Epithelial cell of prostate (primary cell): ENCODE measurements around the gene PIK3IP1.

Source experiments
- DNase-seq: peaks from one replicate; pipeline ENCODE4 v3.0.0-alpha.2; 2011; ENCODE audit warnings: low read depth, low spot score
- H3K27ac ChIP-seq: fragments of 450-650 bp; 2 replicates; pipeline ENCODE4 v1.5.1; 2017; ENCODE audit warnings: mild to moderate bottlenecking

PIK3IP1 gene

DNA sequence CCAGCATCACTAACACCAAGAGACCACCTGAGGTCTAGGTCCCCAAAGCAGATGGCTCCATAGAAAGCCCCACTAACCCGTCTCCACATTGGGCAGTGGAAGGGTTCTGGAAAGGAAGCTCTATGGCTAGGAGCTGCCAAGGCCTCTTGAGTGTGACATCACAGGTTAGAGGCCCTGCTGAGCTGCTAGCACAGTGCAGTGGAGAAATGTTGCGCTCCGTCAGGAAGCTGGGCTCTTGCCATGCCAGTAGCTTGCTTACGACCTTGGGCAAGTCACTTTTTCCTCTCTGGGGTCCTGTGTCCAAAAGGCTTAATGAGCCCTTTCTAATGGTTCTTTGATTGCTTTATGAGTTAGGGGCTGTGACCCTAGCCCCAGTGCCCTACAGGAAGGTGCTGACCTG lies 10.6 kb downstream of the PIK3IP1 start:
- peak overlapping the region; percentile 47 for H3K27ac ChIP-seq
- no peak for DNase-seq

DNA sequence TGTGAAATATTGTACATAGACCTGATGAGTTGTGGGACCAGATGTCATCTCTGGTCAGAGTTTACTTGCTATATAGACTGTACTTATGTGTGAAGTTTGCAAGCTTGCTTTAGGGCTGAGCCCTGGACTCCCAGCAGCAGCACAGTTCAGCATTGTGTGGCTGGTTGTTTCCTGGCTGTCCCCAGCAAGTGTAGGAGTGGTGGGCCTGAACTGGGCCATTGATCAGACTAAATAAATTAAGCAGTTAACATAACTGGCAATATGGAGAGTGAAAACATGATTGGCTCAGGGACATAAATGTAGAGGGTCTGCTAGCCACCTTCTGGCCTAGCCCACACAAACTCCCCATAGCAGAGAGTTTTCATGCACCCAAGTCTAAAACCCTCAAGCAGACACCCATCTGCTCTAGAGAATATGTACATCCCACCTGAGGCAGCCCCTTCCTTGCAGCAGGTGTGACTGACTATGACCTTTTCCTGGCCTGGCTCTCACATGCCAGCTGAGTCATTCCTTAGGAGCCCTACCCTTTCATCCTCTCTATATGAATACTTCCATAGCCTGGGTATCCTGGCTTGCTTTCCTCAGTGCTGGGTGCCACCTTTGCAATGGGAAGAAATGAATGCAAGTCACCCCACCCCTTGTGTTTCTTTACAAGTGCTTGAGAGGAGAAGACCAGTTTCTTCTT lies 12.3 kb downstream of the PIK3IP1 start:
- H3K27ac ChIP-seq = peak overlapping the region; percentile 47

DNA sequence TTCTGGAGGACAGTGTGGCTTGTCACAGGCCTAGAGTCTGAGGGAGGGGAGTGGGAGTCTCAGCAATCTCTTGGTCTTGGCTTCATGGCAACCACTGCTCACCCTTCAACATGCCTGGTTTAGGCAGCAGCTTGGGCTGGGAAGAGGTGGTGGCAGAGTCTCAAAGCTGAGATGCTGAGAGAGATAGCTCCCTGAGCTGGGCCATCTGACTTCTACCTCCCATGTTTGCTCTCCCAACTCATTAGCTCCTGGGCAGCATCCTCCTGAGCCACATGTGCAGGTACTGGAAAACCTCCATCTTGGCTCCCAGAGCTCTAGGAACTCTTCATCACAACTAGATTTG lies 13.0 kb downstream of the PIK3IP1 start:
- no peak for DNase-seq
- peak overlapping the region; percentile 47 for H3K27ac ChIP-seq

More for the DNA sequence above, 12.3 kb downstream of the PIK3IP1 start:
- no peak for DNase-seq

DNA sequence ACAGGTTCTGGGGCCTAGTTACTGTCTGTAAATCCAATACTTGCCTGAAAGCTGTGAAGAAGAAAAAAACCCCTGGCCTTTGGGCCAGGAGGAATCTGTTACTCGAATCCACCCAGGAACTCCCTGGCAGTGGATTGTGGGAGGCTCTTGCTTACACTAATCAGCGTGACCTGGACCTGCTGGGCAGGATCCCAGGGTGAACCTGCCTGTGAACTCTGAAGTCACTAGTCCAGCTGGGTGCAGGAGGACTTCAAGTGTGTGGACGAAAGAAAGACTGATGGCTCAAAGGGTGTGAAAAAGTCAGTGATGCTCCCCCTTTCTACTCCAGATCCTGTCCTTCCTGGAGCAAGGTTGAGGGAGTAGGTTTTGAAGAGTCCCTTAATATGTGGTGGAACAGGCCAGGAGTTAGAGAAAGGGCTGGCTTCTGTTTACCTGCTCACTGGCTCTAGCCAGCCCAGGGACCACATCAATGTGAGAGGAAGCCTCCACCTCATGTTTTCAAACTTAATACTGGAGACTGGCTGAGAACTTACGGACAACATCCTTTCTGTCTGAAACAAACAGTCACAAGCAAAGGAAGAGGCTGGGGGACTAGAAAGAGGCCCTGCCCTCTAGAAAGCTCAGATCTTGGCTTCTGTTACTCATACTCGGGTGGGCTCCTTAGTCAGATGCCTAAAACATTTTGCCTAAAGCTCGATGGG lies 13.5 kb downstream of the PIK3IP1 start:
- DNase-seq = no peak
- peak overlapping the region; percentile 47 for H3K27ac ChIP-seq

DNA sequence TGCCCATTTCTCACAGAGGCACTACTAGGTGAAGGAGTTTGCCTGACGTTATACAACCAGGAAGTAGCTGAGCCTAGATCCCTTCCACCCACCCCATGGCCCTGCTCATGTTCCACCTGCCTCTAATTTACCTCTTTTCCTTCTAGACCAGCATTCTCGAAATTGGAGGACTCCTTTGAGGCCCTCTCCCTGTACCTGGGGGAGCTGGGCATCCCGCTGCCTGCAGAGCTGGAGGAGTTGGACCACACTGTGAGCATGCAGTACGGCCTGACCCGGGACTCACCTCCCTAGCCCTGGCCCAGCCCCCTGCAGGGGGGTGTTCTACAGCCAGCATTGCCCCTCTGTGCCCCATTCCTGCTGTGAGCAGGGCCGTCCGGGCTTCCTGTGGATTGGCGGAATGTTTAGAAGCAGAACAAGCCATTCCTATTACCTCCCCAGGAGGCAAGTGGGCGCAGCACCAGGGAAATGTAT lies 14.1 kb downstream of the PIK3IP1 start:
- no peak for DNase-seq
- peak overlapping the region; percentile 47 for H3K27ac ChIP-seq

DNA sequence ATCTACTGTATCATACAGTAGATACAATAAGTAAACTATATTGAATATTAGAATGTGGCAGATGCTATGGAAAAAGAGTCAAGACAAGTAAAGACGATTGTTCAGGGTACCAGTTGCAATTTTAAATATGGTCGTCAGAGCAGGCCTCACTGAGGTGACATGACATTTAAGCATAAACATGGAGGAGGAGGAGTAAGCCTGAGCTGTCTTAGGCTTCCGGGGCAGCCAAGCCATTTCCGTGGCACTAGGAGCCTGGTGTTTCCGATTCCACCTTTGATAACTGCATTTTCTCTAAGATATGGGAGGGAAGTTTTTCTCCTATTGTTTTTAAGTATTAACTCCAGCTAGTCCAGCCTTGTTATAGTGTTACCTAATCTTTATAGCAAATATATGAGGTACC lies 14.5 kb downstream of the PIK3IP1 start:
- H3K27ac ChIP-seq = no peak overlapping the region
- DNase-seq = no peak

DNA sequence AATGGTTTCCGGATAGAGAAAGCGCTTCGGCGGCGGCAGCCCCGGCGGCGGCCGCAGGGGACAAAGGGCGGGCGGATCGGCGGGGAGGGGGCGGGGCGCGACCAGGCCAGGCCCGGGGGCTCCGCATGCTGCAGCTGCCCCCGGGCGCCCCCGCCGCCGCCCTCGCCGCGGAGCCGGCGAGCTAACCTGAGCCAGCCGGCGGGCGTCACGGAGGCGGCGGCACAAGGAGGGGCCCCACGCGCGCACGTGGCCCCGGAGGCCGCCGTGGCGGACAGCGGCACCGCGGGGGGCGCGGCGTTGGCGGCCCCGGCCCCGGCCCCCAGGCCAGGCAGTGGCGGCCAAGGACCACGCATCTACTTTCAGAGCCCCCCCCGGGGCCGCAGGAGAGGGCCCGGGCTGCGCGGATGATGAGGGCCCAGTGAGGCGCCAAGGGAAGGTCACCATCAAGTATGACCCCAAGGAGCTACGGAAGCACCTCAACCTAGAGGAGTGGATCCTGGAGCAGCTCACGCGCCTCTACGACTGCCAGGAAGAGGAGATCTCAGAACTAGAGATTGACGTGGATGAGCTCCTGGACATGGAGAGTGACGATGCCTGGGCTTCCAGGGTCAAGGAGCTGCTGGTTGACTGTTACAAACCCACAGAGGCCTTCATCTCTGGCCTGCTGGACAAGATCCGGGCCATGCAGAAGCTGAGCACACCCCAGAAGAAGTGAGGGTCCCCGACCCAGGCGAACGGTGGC lies 15.7 kb downstream of the PIK3IP1 start:
- DNase-seq = no peak
- no peak overlapping the region for H3K27ac ChIP-seq

DNA sequence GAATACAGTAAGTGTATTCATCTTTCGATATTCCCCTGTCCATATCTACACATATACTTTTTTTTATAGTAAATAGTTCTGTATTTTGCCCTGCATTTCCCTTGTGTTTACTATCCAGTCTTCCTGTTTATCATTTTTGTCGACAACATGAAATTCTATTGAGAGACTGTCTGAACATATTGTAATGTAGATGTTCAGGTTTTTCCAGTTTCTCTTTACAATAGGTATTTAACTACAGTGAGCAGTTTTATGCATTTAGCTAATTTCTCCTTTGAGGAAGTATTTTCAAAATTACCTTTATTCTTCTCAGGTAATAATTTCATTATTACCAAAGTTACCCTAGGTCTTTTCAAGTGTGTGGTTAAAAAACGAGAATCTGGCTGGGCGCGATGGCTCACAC lies 16.7 kb downstream of the PIK3IP1 start:
- peak overlapping the region; percentile 24 for H3K27ac ChIP-seq
- DNase-seq = no peak

DNA sequence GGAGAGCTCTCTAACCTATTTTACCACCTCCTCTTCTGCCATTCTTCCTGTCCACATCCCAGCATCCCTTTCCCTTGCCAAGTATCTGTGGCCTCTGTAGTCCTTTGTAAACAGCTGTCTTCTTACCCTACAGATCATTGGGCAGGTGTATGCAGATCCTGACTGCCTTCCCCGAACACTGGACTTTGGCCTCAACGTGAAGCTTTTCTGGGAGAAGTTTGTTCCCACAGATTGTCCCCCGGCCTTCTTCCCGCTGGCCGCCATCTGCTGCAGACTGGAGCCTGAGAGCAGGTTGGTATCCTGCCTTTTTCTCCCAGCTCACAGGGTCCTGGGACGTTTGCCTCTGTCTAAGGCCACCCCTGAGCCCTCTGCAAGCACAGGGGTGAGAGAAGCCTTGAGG lies 17.3 kb downstream of the PIK3IP1 start:
- no peak for DNase-seq
- H3K27ac ChIP-seq = peak overlapping the region; percentile 24

DNA sequence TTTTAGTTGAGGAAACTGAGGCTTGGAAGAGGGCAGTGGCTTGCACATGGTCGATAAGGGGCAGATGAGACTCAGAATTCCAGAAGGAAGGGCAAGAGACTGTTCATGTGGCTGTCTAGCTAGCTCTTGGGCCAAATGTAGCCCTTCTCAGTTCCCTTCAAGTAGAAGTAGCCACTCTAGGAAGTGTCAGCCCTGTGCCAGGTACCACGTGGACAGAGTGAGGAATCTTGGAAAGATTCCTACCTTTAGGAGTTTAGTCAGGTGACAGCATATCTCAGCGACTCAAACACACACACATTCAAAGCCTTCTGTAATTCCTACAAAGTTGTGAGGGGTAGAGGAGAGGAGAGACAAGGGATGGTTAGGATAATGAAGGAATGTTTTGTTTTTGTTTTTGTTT lies 18.3 kb downstream of the PIK3IP1 start:
- peak overlapping the region; percentile 24 for H3K27ac ChIP-seq

DNA sequence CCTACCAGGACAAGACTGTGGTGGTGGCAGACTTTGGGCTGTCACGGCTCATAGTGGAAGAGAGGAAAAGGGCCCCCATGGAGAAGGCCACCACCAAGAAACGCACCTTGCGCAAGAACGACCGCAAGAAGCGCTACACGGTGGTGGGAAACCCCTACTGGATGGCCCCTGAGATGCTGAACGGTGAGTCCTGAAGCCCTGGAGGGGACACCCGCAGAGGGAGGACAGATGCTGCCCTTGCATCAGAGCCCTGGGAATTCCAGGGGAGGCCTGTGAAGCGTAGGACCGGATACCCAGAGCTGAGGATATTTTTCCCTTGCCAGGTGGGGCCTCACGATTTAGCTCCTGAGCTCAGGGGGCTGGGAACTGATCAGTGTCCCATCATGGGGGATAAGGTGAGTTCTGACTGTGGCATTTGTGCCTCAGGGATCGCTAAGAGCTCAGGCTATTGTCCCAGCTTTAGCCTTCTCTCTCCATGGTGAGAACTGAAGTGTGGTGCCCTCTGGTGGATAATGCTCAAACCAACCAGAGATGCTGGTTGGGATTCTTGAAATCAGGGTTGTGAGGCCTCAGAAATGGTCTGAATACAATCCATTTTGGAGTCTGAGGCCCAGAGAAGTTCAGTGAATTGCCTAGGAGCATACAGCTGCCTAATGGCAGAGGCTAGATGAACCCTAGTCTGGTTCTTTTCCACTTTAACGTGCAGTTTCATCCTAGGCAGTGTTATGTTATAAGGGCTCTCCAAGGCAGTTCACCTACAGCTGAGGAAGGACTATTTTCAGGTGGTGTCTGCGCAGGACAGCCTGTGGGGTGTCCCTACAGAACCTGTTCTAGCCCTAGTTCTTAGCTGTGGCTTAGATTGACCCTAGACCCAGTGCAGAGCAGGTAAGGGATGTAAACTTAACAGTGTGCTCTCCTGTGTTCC lies 19.5 kb downstream of the PIK3IP1 start:
- peak overlapping the region; percentile 9 for H3K27ac ChIP-seq

More for the DNA sequence above, 18.3 kb downstream of the PIK3IP1 start:
- no peak for DNase-seq

DNA sequence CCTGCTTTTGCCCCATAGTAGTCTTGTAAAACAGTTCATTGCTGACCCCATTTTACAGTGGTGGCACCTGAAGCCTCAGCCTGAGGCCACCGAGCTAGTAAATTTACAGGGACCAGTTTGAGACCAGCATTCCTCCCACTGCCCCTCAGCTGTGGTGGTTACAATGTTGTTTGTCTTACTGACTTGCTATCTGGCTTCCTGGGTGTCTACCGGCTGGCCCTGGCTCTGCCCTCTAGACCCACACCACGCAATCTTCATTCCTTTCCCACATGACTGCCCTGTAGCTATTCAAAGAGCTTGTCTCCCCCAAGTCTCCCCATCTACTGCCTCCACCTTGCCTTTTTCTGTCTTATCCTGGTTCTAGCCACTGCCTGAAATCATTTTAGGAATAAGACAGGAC lies 20.8 kb downstream of the PIK3IP1 start:
- no peak for DNase-seq
- H3K27ac ChIP-seq = no peak overlapping the region

More for the DNA sequence above, 19.5 kb downstream of the PIK3IP1 start:
- DNase-seq = no peak

DNA sequence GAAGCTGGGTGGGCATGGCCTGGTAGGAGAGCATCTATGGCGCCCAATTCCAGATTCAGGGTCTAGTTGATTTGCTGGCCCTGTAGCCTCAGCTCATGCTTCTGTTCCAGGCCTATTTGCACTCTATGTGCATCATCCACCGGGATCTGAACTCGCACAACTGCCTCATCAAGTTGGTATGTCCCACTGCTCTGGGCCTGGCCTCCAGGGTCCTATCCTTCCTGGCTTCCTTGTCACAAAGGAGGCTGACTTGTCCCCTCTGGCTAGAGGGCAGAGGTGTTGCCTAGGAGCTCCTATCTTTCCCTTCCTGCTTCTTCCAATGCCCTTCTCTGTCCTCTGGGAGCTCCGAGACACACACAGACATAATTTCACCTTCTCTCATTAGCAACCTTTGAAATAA lies 21.3 kb downstream of the PIK3IP1 start:
- DNase-seq = no peak
- H3K27ac ChIP-seq = no peak overlapping the region

DNA sequence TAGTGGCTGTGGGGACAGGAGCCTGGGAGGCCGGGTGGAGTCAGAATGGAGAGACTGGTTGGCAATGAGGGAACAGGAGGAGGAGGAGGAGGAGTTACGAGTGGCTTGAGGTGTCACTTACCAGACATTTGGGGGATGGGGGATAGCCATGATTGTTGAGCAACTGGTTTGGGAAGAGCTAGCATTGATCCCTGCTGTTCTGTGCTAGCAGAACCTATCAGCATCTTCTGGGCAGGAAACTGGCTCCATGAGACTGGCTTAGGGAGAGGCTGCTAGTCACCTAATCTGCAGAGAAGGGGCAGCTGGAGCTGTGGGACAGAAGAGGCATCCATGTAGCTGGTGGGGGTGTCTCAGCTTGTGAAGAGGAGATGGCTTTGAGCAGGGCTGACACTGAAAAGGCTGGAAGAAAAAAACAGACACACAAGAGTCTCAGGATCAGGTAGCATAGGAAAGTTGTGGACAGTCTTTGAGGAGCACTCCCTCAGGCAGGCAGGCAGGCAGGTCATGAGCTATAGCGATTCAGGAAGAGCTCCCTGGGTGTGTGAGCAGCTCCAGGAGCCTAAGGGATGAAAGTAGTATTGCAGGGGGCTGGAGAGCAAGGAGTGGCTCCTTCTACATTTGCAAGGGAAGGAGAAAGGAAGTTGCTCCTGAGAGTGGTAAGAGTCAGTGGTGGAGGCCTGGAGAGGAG lies 22.3 kb downstream of the PIK3IP1 start:
- no peak for DNase-seq
- H3K27ac ChIP-seq = no peak overlapping the region

DNA sequence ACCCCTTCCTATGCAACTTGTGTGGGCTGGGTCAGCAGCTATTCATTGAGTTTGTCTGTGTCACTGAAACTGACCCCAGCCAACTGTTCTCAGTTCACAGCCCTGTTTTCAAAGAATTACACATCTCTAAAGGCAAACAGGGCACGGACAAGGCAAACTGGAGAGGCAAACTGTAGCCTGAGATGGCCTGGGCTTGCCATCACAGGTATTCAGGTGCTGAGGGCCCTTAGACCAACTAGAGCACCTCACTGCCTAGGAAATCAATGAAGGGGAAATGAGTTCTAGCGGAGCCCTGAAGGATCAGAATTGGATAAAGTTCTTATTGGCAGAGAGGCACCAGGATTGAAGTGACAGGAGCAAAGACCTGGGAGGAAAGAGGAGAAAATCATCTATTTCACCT lies 24.0 kb downstream of the PIK3IP1 start:
- H3K27ac ChIP-seq = no peak overlapping the region
- DNase-seq = no peak

DNA sequence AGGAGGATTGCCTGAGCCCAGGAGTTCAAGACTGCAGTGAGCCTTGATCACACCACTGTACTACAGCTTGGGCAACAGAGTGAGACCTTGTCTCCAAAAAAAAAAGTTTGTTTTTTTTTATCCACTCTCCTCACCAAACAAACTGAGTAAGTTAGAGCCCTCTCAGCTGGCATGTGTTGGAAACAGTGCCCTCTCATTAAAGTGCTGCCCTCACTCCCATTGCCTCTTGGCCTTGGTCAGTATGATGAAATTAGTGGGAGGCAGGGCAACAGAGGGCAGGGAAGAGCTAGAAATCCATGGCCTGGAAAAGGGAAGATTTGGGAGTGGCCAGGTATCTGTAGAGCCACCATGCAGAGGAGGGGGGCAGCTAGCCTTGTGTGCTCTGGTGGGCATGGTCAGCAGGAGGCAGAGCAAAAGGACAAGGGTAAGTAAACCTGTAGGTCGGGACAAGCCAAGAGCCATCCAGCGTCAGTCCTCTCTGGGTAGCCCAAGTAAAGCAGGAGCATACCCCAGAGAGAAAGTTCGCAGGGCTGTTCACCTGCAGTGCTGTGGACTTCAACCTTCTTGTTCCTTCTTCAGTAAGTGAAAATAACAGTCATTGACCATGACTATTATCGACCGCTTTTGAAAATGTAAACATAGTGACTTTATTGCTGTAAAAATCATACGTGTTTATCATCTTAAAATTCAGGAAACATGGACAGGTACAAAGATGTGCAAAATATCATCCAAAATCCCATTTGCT lies 28.2 kb downstream of the PIK3IP1 start:
- DNase-seq = no peak
- H3K27ac ChIP-seq = no peak overlapping the region

DNA sequence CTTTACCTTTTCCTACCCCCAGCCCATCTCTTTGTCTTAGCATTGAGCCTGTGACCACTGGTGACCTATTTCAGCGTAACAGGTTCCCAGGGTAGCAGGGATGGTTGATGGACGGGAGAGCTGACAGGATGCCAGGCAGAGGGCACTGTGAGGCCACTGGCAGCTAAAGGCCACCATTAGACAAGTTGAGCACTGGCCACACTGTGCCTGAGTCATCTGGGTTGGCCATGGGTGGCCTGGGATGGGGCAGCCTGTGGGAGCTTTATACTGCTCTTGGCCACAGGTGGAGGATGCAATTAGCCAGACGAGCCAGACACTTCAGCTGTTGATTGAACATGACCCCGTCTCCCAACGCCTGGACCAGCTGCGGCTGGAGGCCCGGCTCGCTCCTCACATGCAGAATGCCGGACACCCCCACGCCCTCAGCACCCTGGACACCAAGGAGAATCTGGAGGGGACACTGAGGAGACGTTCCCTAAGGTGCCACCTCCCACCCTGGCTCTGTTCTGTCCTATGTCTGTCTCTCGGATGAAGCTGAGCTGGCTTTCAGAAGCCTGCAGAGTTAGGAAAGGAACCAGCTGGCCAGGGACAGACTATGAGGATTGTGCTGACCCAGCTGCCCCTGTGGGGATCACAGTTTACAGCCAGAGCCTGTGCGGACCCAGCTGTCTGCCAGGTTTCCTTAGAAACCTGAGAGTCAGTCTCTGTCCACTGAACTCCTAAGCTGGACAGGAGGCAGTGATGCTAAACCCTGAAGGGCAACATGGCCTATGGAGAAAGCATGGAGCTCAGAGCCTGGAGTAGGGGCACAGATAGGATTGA lies 29.8 kb downstream of the PIK3IP1 start:
- no peak for DNase-seq
- H3K27ac ChIP-seq = no peak overlapping the region

DNA sequence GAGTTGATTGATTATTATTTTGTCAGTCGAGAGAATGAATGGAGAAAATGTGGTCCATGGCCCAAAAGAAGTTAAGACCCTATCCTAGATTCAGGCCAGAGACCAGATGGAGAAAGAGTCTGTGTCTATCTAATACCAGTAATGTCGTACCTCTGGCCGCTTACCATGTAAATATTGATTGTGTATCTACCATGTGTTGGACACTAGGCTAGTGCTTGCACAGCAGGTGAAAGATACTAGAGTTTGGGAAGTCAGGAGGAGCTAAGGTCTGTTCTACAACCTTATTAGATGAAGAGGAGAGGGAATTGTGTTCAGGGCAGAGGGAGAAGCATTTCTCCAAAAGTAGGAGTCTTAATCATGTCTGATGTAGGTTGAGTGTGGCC lies 31.8 kb downstream of the PIK3IP1 start:
- DNase-seq = no peak
- H3K27ac ChIP-seq = no peak overlapping the region
